ENCODE measurements around the gene OXNAD1. TPM values are rescaled to one million over a fixed set of nuclear protein-coding genes. Genes with fewer than 3 reads are reported as not detected.
A peak's percentile ranks its signal among the peaks of the same experiment; 100 is the strongest.

The OXNAD1 gene
- total and polyA plus RNA-seq, 4 experiments from 2014 or later = 61.7 to 84.7 (median 73.2) TPM

DNA sequence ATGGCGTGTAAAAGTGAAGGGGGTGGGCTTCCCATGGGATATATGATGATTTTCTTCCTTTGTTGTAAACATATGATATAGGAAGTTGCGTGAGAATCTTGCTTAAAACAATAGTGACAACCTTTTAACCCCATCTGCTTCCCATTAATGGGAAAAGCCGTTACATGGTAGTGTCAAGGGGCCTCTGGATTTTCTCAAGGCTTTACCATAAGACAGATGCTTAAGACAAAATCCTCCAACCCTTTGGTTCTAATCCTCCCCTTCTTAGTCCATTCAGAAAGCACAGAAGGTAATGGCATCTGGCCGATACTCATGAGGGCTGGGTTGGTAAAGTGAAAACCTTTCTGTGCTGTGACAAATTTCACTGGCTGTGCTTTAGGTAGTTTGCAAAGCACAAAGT lies 25.2 kb upstream of the OXNAD1 start:
- intact Hi-C loops (cut with micrococcal nuclease) = no loop called here
- Mint-ChIP-seq H3K27me3 (no peaks in the 10 kb centered on the region), H3K9me3 (no peaks in the 10 kb centered on the region), H3K4me1 (peaks cover 0 to 2% (median under 1%) of the 10 kb centered on the region in 4 donors), H3K36me3 (no peaks in the 10 kb centered on the region), H3K27ac (no peak overlapping the region), H3K4me3 (no peak overlapping the region)
- no peaks in the 10 kb centered on the region for H3K9me3 ChIP-seq (ENCODE audit: control insufficient read depth in 1 of 2, low read length in 2 of 2)
- no peaks in the 10 kb centered on the region for H3K27me3 ChIP-seq (ENCODE audit: insufficient read depth, low read length)
- H3K4me1 ChIP-seq (ENCODE audit: insufficient read depth, low read length) = no peaks in the 10 kb centered on the region
- H3K36me3 ChIP-seq (ENCODE audit: insufficient read depth, low read length) = no peaks in the 10 kb centered on the region
- H3K4me3 ChIP-seq (ENCODE audit: low read length in 2 of 2) = no peak overlapping the region
- DNase-seq = no peak
- CTCF ChIA-PET (ENCODE audit: partially characterized antibody) = no interaction called here
- POLR2A ChIA-PET (ENCODE audit: partially characterized antibody) = no interaction called here
- H3K27ac ChIP-seq (ENCODE audit: low read depth, low read length) = no peak overlapping the region

DNA sequence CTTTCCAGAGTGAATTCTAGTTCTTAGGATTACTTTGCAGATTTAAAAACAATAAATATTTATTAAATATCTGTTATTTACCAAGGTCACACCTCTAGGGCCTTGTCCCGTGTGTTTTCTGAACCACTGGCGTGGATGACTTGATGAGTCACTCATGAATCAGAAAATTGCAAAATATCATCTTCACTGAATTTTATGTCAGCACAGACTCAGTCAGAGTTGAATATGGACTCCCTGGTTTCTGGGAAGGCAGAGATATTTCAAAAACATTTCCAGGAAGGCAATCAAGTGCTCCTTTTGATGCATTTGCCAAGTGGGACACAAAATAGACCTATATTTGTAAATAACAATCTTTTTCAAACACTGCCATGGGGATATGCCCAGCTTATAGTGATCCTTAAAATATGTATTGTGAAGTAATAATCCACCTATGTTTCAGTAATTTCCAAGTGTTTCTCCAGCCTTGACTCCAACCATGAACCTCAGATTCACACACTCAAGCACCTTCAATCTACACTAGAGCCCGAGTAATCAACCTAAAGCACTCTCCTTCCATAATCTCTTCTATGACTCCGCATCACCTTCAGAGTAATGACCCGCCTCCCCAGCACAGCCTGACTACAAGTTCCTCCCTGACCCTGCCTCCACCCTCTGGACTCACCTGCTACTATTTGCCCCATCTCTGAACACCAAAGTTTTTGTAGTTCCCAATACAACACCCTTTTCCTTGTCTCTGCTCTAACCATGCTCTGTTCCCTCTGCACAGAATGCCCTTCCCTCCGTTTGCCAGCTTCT lies 24.6 kb upstream of the OXNAD1 start:
- no peak for DNase-seq
- no peaks in the 10 kb centered on the region for H3K27me3 Mint-ChIP-seq
- Histone ChIP-seq H3K36me3 (ENCODE audit: insufficient read depth, low read length) (no peaks in the 10 kb centered on the region), H3K4me1 (ENCODE audit: insufficient read depth, low read length) (no peaks in the 10 kb centered on the region), H3K27ac (ENCODE audit: low read depth, low read length) (no peak overlapping the region), H3K27me3 (ENCODE audit: insufficient read depth, low read length) (no peaks in the 10 kb centered on the region), H3K9me3 (ENCODE audit: control insufficient read depth in 1 of 2, low read length in 2 of 2) (no peaks in the 10 kb centered on the region), H3K4me3 (ENCODE audit: low read length in 2 of 2) (no peak overlapping the region)
- intact Hi-C loops (cut with micrococcal nuclease) = no loop called here
- H3K4me1 Mint-ChIP-seq = peaks cover 0 to 2% (median under 1%) of the 10 kb centered on the region in 4 donors
- ChIA-PET POLR2A (ENCODE audit: partially characterized antibody) (no interaction called here), CTCF (ENCODE audit: partially characterized antibody) (no interaction called here)
- H3K27ac Mint-ChIP-seq = peak overlapping the region in 1 of 7 donors; percentile 20
- no peak overlapping the region for H3K4me3 Mint-ChIP-seq
- H3K9me3 Mint-ChIP-seq = no peaks in the 10 kb centered on the region
- no peaks in the 10 kb centered on the region for H3K36me3 Mint-ChIP-seq

GRCh38 chr3:16241225-16241624 lies 23.8 kb upstream of the OXNAD1 start:
- Mint-ChIP-seq H3K4me1 (peaks cover 0 to 2% (median under 1%) of the 10 kb centered on the region in 4 donors), H3K9me3 (no peaks in the 10 kb centered on the region), H3K27ac (peak overlapping the region in 1 of 7 donors; percentile 31), H3K36me3 (no peaks in the 10 kb centered on the region), H3K27me3 (no peaks in the 10 kb centered on the region), H3K4me3 (no peak overlapping the region)
- Histone ChIP-seq H3K27me3 (ENCODE audit: insufficient read depth, low read length) (no peaks in the 10 kb centered on the region), H3K9me3 (ENCODE audit: control insufficient read depth in 1 of 2, low read length in 2 of 2) (no peaks in the 10 kb centered on the region), H3K4me3 (ENCODE audit: low read length in 2 of 2) (no peak overlapping the region), H3K27ac (ENCODE audit: low read depth, low read length) (no peak overlapping the region), H3K36me3 (ENCODE audit: insufficient read depth, low read length) (no peaks in the 10 kb centered on the region), H3K4me1 (ENCODE audit: insufficient read depth, low read length) (no peaks in the 10 kb centered on the region)
- DNase-seq = no peak
- CTCF ChIA-PET (ENCODE audit: partially characterized antibody) = no interaction called here
- POLR2A ChIA-PET (ENCODE audit: partially characterized antibody) = interaction anchor here (0.7 kb wide), 1 partner anchor 34 kb away, joined by 3 read pairs; no protein-coding TSS in a partner anchor
- intact Hi-C loops (cut with micrococcal nuclease) = no loop called here

GRCh38 chr3:16242177-16242576 lies 22.8 kb upstream of the OXNAD1 start:
- no peak overlapping the region for H3K27ac Mint-ChIP-seq
- DNase-seq = no peak
- Histone ChIP-seq H3K36me3 (ENCODE audit: insufficient read depth, low read length) (no peaks in the 10 kb centered on the region), H3K9me3 (ENCODE audit: control insufficient read depth in 1 of 2, low read length in 2 of 2) (no peaks in the 10 kb centered on the region), H3K4me1 (ENCODE audit: insufficient read depth, low read length) (peaks cover 2% of the 10 kb centered on the region), H3K4me3 (ENCODE audit: low read length in 2 of 2) (no peak overlapping the region), H3K27me3 (ENCODE audit: insufficient read depth, low read length) (no peaks in the 10 kb centered on the region), H3K27ac (ENCODE audit: low read depth, low read length) (no peak overlapping the region)
- ChIA-PET POLR2A (ENCODE audit: partially characterized antibody) (no interaction called here), CTCF (ENCODE audit: partially characterized antibody) (interaction anchor here (1.3 to 2.9 kb wide), 2 partner anchors 12 to 1039 kb away, joined by 5 to 15 read pairs; no protein-coding TSS in a partner anchor)
- no peaks in the 10 kb centered on the region for H3K36me3 Mint-ChIP-seq
- intact Hi-C loops (cut with micrococcal nuclease) = no loop called here
- peaks cover 3 to 7% (median 5%) of the 10 kb centered on the region in 4 donors for H3K4me1 Mint-ChIP-seq
- no peaks in the 10 kb centered on the region for H3K27me3 Mint-ChIP-seq
- H3K9me3 Mint-ChIP-seq = no peaks in the 10 kb centered on the region
- no peak overlapping the region for H3K4me3 Mint-ChIP-seq

DNA sequence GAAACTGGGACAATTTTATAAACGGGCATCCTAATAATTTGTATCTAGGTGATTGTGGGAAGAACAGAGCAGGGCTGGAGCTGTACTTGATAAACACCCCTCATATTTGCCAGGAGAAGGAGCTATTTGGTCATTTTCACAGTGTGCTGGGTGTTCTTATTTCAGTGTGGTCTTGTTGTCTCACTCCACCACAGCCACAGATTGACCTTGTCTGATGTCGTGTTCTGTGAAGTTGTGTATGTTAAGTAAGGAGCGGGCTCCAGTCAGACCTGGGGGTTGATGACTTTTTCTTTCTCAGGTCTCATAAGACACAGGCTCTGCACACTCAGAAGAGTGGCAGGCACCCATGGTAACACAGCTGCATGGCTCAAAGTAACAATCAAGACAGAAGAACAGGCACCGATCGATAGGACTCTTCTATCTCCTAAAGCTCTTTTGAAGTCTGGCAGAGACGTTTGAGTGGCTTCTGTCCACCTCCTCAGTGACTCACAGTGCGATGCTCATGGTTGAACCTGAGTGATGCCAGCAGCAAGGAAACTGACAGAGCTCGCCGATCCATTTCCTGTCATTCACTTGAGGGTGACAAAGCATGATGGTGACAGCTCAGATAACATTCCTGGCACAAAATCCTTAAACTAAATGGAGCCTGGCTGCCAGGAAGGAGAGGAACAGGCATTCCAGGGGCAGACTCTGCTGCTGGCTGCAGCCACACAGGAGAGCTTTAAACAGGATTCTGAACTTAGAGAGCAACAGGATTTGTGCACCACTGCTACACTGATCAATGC lies 21.1 kb upstream of the OXNAD1 start:
- H3K4me3 Mint-ChIP-seq = no peak overlapping the region
- ChIA-PET CTCF (ENCODE audit: partially characterized antibody) (interaction anchor here (0.9 to 2.9 kb wide), 5 partner anchors 10 to 1041 kb away, joined by 3 to 15 read pairs (median 4); no protein-coding TSS in a partner anchor), POLR2A (ENCODE audit: partially characterized antibody) (interaction anchor here (0.6 to 0.7 kb wide), 2 partner anchors 21 kb away, joined by 3 to 4 read pairs; partner anchors contain the start of genes DPH3 and OXNAD1)
- Histone ChIP-seq H3K4me3 (ENCODE audit: low read length in 2 of 2) (no peak overlapping the region), H3K27me3 (ENCODE audit: insufficient read depth, low read length) (no peaks in the 10 kb centered on the region), H3K36me3 (ENCODE audit: insufficient read depth, low read length) (no peaks in the 10 kb centered on the region), H3K27ac (ENCODE audit: low read depth, low read length) (no peak overlapping the region), H3K9me3 (ENCODE audit: control insufficient read depth in 1 of 2, low read length in 2 of 2) (no peaks in the 10 kb centered on the region), H3K4me1 (ENCODE audit: insufficient read depth, low read length) (peaks cover 3% of the 10 kb centered on the region)
- DNase-seq = no peak
- no peak overlapping the region for H3K27ac Mint-ChIP-seq
- no peaks in the 10 kb centered on the region for H3K36me3 Mint-ChIP-seq
- no peaks in the 10 kb centered on the region for H3K27me3 Mint-ChIP-seq
- H3K4me1 Mint-ChIP-seq = peaks cover 6 to 17% (median 10%) of the 10 kb centered on the region in 4 donors
- H3K9me3 Mint-ChIP-seq = peaks cover 0 to 1% (median 0%) of the 10 kb centered on the region in 8 donors
- intact Hi-C loops (cut with micrococcal nuclease) = no loop called here

GRCh38 chr3:16245609-16246008 lies 19.4 kb upstream of the OXNAD1 start:
- DNase-seq = no peak
- Histone ChIP-seq H3K9me3 (ENCODE audit: control insufficient read depth in 1 of 2, low read length in 2 of 2) (no peaks in the 10 kb centered on the region), H3K27me3 (ENCODE audit: insufficient read depth, low read length) (no peaks in the 10 kb centered on the region), H3K4me1 (ENCODE audit: insufficient read depth, low read length) (peaks cover 3% of the 10 kb centered on the region), H3K4me3 (ENCODE audit: low read length in 2 of 2) (no peak overlapping the region), H3K36me3 (ENCODE audit: insufficient read depth, low read length) (no peaks in the 10 kb centered on the region), H3K27ac (ENCODE audit: low read depth, low read length) (no peak overlapping the region)
- H3K27me3 Mint-ChIP-seq = no peaks in the 10 kb centered on the region
- peaks cover 6 to 17% (median 10%) of the 10 kb centered on the region in 4 donors for H3K4me1 Mint-ChIP-seq
- ChIA-PET POLR2A (ENCODE audit: partially characterized antibody) (no interaction called here), CTCF (ENCODE audit: partially characterized antibody) (interaction anchor here (0.7 to 1.4 kb wide), 3 partner anchors 191 to 430 kb away, joined by 3 to 5 read pairs (median 3); no protein-coding TSS in a partner anchor)
- H3K9me3 Mint-ChIP-seq = peaks cover 0 to 1% (median 0%) of the 10 kb centered on the region in 8 donors
- no peaks in the 10 kb centered on the region for H3K36me3 Mint-ChIP-seq
- intact Hi-C loops (cut with micrococcal nuclease) = no loop called here
- no peak overlapping the region for H3K4me3 Mint-ChIP-seq
- no peak overlapping the region for H3K27ac Mint-ChIP-seq
